H1 (cell line): Measurements from ENCODE around the gene COL27A1. TPM values are rescaled to one million over a fixed set of nuclear protein-coding genes. Genes with fewer than 3 reads are reported as not detected.

ENCODE experiments used
- CTCF ChIA-PET: fragments of 300-600 bp; sonication (Branson Sonifier 250); formaldehyde crosslinking; loops from one replicate; lab custom pipeline; 2021; ENCODE audit not compliant: partially characterized antibody; lab: Charles Lee
- POLR2A ChIA-PET: fragments of 300-600 bp; sonication (Branson Sonifier 250); formaldehyde crosslinking; loops from one replicate; lab custom pipeline; 2021; ENCODE audit warnings: inconsistent platforms; ENCODE audit not compliant: partially characterized antibody; lab: Charles Lee
- DNase-seq, 2 experiments: peaks; one replicate each; pipeline versions ENCODE4 v3.0.0 to v3.0.0-alpha.2; 2010 to 2022; ENCODE audit warnings: low spot score in 2 of 2, low read depth in 1 of 2, mixed read lengths in 1 of 2
- FAIRE-seq: peaks from 2 replicates; lab custom pipeline; 2011; peaks lifted over from hg19 to GRCh38; lab: Jason Lieb, UNC
- H2AFZ ChIP-seq: 2 replicates; pipeline ENCODE4 v1.8.1; 2012; ENCODE audit warnings: low read length, inconsistent platforms
- H2AK5ac ChIP-seq: 2 replicates; pipeline ENCODE4 v1.6.1; 2013; ENCODE audit warnings: low read depth, low read length
- H2BK120ac ChIP-seq: replicated peaks from 2 replicates; pipeline ENCODE3; 2013; ENCODE audit warnings: low read depth, low read length, inconsistent platforms
- H2BK12ac ChIP-seq: 2 replicates; pipeline ENCODE4 v1.6.1; 2013; ENCODE audit warnings: low read depth, low read length
- H2BK15ac ChIP-seq: 2 replicates; pipeline ENCODE4 v1.6.1; 2013; ENCODE audit warnings: low read length
- H2BK20ac ChIP-seq: 2 replicates; pipeline ENCODE4 v1.6.1; 2013; ENCODE audit warnings: low read length
- H2BK5ac ChIP-seq: 2 replicates; pipeline ENCODE4 v1.6.1; 2013; ENCODE audit warnings: low read depth, low read length
- H3K14ac ChIP-seq: 2 replicates; pipeline ENCODE4 v1.6.1; 2013; ENCODE audit warnings: inconsistent platforms; ENCODE audit not compliant: insufficient read length
- H3K18ac ChIP-seq: 2 replicates; pipeline ENCODE4 v1.6.1; 2013; ENCODE audit warnings: low read length; ENCODE audit errors: extremely low read depth
- H3K23ac ChIP-seq: 2 replicates; pipeline ENCODE4 v1.6.1; 2013; ENCODE audit warnings: inconsistent platforms; ENCODE audit not compliant: insufficient read length
- H3K23me2 ChIP-seq: 2 replicates; pipeline ENCODE4 v1.6.1; 2013; ENCODE audit warnings: low read depth, low read length
- H3K27ac ChIP-seq: 2 replicates; pipeline ENCODE4 v1.6.1; 2011; ENCODE audit warnings: low read depth, low read length, inconsistent platforms
- H3K27me3 ChIP-seq, 4 experiments: replicated peaks in 1 of 4; 1 replicate in 1 of 4; 2 replicates in 3 of 4; pipeline versions ENCODE4 v1.6.1 to v1.8.1; 2011 to 2013; ENCODE audit warnings: low read length in 3 of 4, mild to moderate bottlenecking in 3 of 4, inconsistent platforms in 2 of 4, mixed read lengths in 2 of 4, moderate library complexity in 1 of 4; ENCODE audit not compliant: control insufficient read depth in 3 of 4, insufficient read depth in 3 of 4; ENCODE audit errors: extremely low read depth in 1 of 4
- H3K36me3 ChIP-seq, 4 experiments: 2 replicates each; pipeline versions ENCODE4 v1.6.1 to v1.8.1; 2011 to 2013; ENCODE audit warnings: mild to moderate bottlenecking in 4 of 4, low read length in 3 of 4, moderate library complexity in 2 of 4, control low read depth in 1 of 4, inconsistent platforms in 1 of 4; ENCODE audit not compliant: insufficient read depth in 4 of 4, control insufficient read depth in 2 of 4
- H3K4ac ChIP-seq: replicated peaks from 2 replicates; pipeline ENCODE3; 2013; ENCODE audit warnings: low read length, low read depth, mixed read lengths, inconsistent platforms; ENCODE audit not compliant: insufficient read length
- H3K4me1 ChIP-seq, 4 experiments: replicated peaks in 1 of 4; 1 replicate in 1 of 4; 2 replicates in 3 of 4; pipeline versions ENCODE4 v1.6.1 to v1.8.1; 2011 to 2013; ENCODE audit warnings: low read length in 3 of 4, inconsistent platforms in 2 of 4, mixed read lengths in 1 of 4; ENCODE audit not compliant: insufficient read depth in 4 of 4, control insufficient read depth in 3 of 4
- H3K4me2 ChIP-seq, 2 experiments: 2 replicates each; pipeline versions ENCODE4 v1.6.1 to v1.8.1; 2011 to 2013; ENCODE audit warnings: low read depth in 2 of 2, low read length in 2 of 2, control low read depth in 1 of 2, inconsistent platforms in 1 of 2, mild to moderate bottlenecking in 1 of 2; ENCODE audit not compliant: insufficient read depth in 1 of 2
- H3K4me3 ChIP-seq, 4 experiments: fragments of 200-600, 300-600 bp in 1 of 4; sonication (generic), shearing (Covaris generic), sonication (Bioruptor Twin) in 1 of 4; 2 replicates each; pipeline versions ENCODE4 v1.5.1 to v1.8.1; 2011 to 2016; ENCODE audit warnings: low read length in 4 of 4, low read depth in 3 of 4, control low read depth in 2 of 4, inconsistent platforms in 2 of 4, mild to moderate bottlenecking in 2 of 4, mixed read lengths in 1 of 4, moderate library complexity in 1 of 4; ENCODE audit not compliant: insufficient read depth in 2 of 4; ENCODE audit errors: extremely low read depth in 1 of 4
- H3K56ac ChIP-seq: replicated peaks from 2 replicates; pipeline ENCODE3; 2013; ENCODE audit warnings: low read depth, mild to moderate bottlenecking, mixed read lengths, low read length, inconsistent platforms; ENCODE audit not compliant: insufficient read length
- H3K79me1 ChIP-seq: 2 replicates; pipeline ENCODE4 v1.6.1; 2013; ENCODE audit warnings: low read depth, low read length, control low read depth
- H3K79me2 ChIP-seq, 2 experiments: 2 replicates each; pipeline versions ENCODE4 v1.6.1 to v1.8.1; 2012 to 2013; ENCODE audit warnings: low read length in 2 of 2, mild to moderate bottlenecking in 2 of 2, inconsistent platforms in 1 of 2; ENCODE audit not compliant: insufficient read depth in 2 of 2, control insufficient read depth in 1 of 2
- H3K9ac ChIP-seq, 4 experiments: replicated peaks in 1 of 4; 1 replicate in 1 of 4; 2 replicates in 3 of 4; pipeline versions ENCODE4 v1.6.1 to v1.8.1; 2011 to 2013; ENCODE audit warnings: low read depth in 3 of 4, low read length in 3 of 4, control low read depth in 2 of 4, mild to moderate bottlenecking in 2 of 4, moderate library complexity in 2 of 4, inconsistent platforms in 1 of 4; ENCODE audit errors: extremely low read depth in 1 of 4
- H3K9me3 ChIP-seq, 2 experiments: 2 replicates each; pipeline versions ENCODE4 v1.6.1 to v1.8.1; 2012 to 2013; ENCODE audit warnings: mild to moderate bottlenecking in 2 of 2, moderate library complexity in 2 of 2, control low read depth in 1 of 2, inconsistent platforms in 1 of 2, low read depth in 1 of 2, low read length in 1 of 2, mixed read lengths in 1 of 2; ENCODE audit not compliant: insufficient read depth in 2 of 2
- H4K20me1 ChIP-seq, 2 experiments: replicated peaks in 1 of 2; 2 replicates each; pipeline versions ENCODE3 to v1.8.1; 2011 to 2013; ENCODE audit warnings: inconsistent platforms in 2 of 2, low read length in 2 of 2, mild to moderate bottlenecking in 1 of 2; ENCODE audit not compliant: insufficient read depth in 2 of 2, control insufficient read depth in 1 of 2
- H4K5ac ChIP-seq: 2 replicates; pipeline ENCODE4 v1.6.1; 2013; ENCODE audit warnings: low read length, low read depth, mixed read lengths, inconsistent platforms; ENCODE audit not compliant: insufficient read length
- H4K8ac ChIP-seq: 2 replicates; pipeline ENCODE4 v1.8.0; 2013; ENCODE audit warnings: mild to moderate bottlenecking, moderate library complexity, low read length, inconsistent platforms; ENCODE audit not compliant: insufficient read depth; ENCODE audit errors: extremely low read depth
- H4K91ac ChIP-seq: replicated peaks from 2 replicates; pipeline ENCODE3; 2013; ENCODE audit warnings: low read length, mixed read lengths, inconsistent platforms; ENCODE audit not compliant: insufficient read length
- ATF2 ChIP-seq: IDR thresholded peaks from 2 replicates; pipeline ENCODE4 v1.6.1; 2012; ENCODE audit warnings: low read length, inconsistent platforms
- CBX8 ChIP-seq: fragments of 300-800, 300-1000 bp; sonication (generic); IDR thresholded peaks from 2 replicates; pipeline ENCODE4 v1.7.1; 2016; ENCODE audit warnings: low read depth, low read length, borderline replicate concordance
- CREB1 ChIP-seq: IDR thresholded peaks from 2 replicates; pipeline ENCODE4 v1.6.1; 2012; ENCODE audit warnings: inconsistent platforms
- HDAC2 ChIP-seq, 2 experiments: fragments of 300-600 bp in 1 of 2; sonication (generic) in 1 of 2; IDR thresholded peaks; 2 replicates each; pipeline ENCODE4 v1.6.1; 2011 to 2012; ENCODE audit warnings: low read depth in 2 of 2, low read length in 2 of 2, mild to moderate bottlenecking in 2 of 2, moderate library complexity in 2 of 2, borderline replicate concordance in 1 of 2, inconsistent platforms in 1 of 2
- POLR2AphosphoS5 ChIP-seq: IDR thresholded peaks from 2 replicates; pipeline ENCODE4 v1.6.1; 2011; ENCODE audit warnings: low read depth, low read length
- TBP ChIP-seq: IDR thresholded peaks from 2 replicates; pipeline ENCODE4 v1.6.1; 2011; ENCODE audit warnings: low read depth, low read length, improper control_type of control experiment
- WGBS, 2 experiments: shearing (Covaris generic) in 1 of 2; methylation state at CpG; one replicate each; pipeline versions ENCODE4 v1.1.6 to v1.1.7; 2013 to 2015; ENCODE audit warnings: low lambda C conversion rate in 2 of 2, mixed read lengths in 2 of 2, inconsistent platforms in 1 of 2, low coverage in 1 of 2, missing lambda C conversion rate in 1 of 2; ENCODE audit not compliant: insufficient replicate concordance in 2 of 2, insufficient coverage in 1 of 2, insufficient read length in 1 of 2; ENCODE audit errors: extremely low coverage in 1 of 2, missing lambda C conversion rate in 1 of 2; 5-methylcytosine and 5-hydroxymethylcytosine counted together
- polyA plus RNA-seq, 7 experiments: library from polyadenylated mRNA; depleted of rRNA in 3 of 7; stranded (reverse) in 5 of 7; unstranded in 2 of 7; fragments of >200 nt in 5 of 7; fragments of 200-250 nt in 2 of 7; gene quantifications; 1 replicate in 5 of 7; 2 replicates in 1 of 7; 4 replicates in 1 of 7; pipeline versions ENCODE4 v1.2.1 to v1.2.3, GENCODE V29; 2011 to 2013; ENCODE audit warnings: missing spikeins in 2 of 7, mixed read lengths in 2 of 7
- total RNA-seq: library from RNA; stranded (reverse); fragmentation: NEBNext Ultra II Directional; extraction: Animal tissue kit (Norgen Biotek cat#: 25700); gene quantifications from 2 replicates; pipeline ENCODE4 v1.2.1, GENCODE V29; 2021
- TF ChIP-seq, protein P1 (sequence below): IDR thresholded peaks from 2 replicates; pipeline ENCODE4 v1.6.1; 2012; ENCODE audit warnings: inconsistent platforms
- TF ChIP-seq, protein P2 (sequence below), 3 experiments: IDR thresholded peaks; 1 replicate in 2 of 3; 2 replicates in 1 of 3; pipeline versions ENCODE4 v1.5.1 to v1.6.1; 2011; ENCODE audit warnings: low read length in 3 of 3, mild to moderate bottlenecking in 3 of 3, inconsistent platforms in 2 of 3, low read depth in 1 of 3, moderate library complexity in 1 of 3; ENCODE audit not compliant: insufficient read depth in 1 of 3; ENCODE audit errors: control extremely low read depth in 1 of 3

The COL27A1 gene
- total and polyA plus RNA-seq, 2 of the 8 experiments (the other 6 are each of a cell fraction or from before 2014, with no cell fraction given): 15.1 to 22.8 TPM

- Histone ChIP-seq H3K79me1 (no peaks in the 10 kb centered on the region), H4K91ac (no peak overlapping the region), H3K9me3 (no peaks in the 10 kb centered on the region), H4K20me1 (peaks cover 0 to 2% of the 10 kb centered on the region in 2 experiments), H3K9ac (no peak overlapping the region; a peak in 1 of 7 replicates), H2AFZ (no peak overlapping the region), H3K27ac (no peak overlapping the region), H3K79me2 (no peaks in the 10 kb centered on the region), H2BK120ac (no peak overlapping the region), H3K18ac (no peak overlapping the region), H4K5ac (no peak overlapping the region), H3K4ac (no peak overlapping the region), H3K23ac (no peak overlapping the region), H2BK15ac (peak overlapping the region; percentile 61; the same call in 1 of the 2 replicates), H2BK12ac (no peak overlapping the region), H3K56ac (no peak overlapping the region), H2AK5ac (no peak overlapping the region), H2BK5ac (no peak overlapping the region), H3K4me1 (peaks cover 0 to 3% (median 0%) of the 10 kb centered on the region in 4 experiments; a peak in 2 of 7 replicates), H3K27me3 (no peaks in the 10 kb centered on the region), H4K8ac (no peak overlapping the region; the same call in none of the 2 replicates), H3K4me3 (no peak overlapping the region), H3K4me2 (no peak overlapping the region), H3K23me2 (no peaks in the 10 kb centered on the region), H2BK20ac (no peak overlapping the region), H3K14ac (no peak overlapping the region), H3K36me3 (no peaks in the 10 kb centered on the region)
- FAIRE-seq: no peak
- CTCF ChIA-PET: interaction anchor here (0.6 to 17.3 kb wide), 30 partner anchors 8 to 403 kb away, joined by 3 to 206 read pairs (median 4); partner anchors contain the start of gene COL27A1
- POLR2A ChIA-PET: no interaction called here
- DNase-seq: peak in 1 of 2 experiments; percentile 79
- WGBS, 2 experiments: 74% methylated on average over 16 of the region's 21 CpGs; no CpG with 5 or more reads in 1 of the 2 experiments
- TF ChIP-seq POLR2AphosphoS5 (no peak), CBX8 (no peak), CREB1 (no peak), HDAC2 (IDR thresholded peaks at IDR 0.05; ENCODE audit: borderline replicate concordance in 1 of 2, low read depth in 2 of 2, low read length in 2 of 2) (no peak), ATF2 (no peak), TBP (no peak)
- TF ChIP-seq, protein P1, sequence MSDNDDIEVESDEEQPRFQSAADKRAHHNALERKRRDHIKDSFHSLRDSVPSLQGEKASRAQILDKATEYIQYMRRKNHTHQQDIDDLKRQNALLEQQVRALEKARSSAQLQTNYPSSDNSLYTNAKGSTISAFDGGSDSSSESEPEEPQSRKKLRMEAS: no peak
- TF ChIP-seq, protein P2, sequence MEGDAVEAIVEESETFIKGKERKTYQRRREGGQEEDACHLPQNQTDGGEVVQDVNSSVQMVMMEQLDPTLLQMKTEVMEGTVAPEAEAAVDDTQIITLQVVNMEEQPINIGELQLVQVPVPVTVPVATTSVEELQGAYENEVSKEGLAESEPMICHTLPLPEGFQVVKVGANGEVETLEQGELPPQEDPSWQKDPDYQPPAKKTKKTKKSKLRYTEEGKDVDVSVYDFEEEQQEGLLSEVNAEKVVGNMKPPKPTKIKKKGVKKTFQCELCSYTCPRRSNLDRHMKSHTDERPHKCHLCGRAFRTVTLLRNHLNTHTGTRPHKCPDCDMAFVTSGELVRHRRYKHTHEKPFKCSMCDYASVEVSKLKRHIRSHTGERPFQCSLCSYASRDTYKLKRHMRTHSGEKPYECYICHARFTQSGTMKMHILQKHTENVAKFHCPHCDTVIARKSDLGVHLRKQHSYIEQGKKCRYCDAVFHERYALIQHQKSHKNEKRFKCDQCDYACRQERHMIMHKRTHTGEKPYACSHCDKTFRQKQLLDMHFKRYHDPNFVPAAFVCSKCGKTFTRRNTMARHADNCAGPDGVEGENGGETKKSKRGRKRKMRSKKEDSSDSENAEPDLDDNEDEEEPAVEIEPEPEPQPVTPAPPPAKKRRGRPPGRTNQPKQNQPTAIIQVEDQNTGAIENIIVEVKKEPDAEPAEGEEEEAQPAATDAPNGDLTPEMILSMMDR (IDR thresholded peaks at IDR 0.05; ENCODE audit: control extremely low read depth in 1 of 3, insufficient read depth in 1 of 3, low read depth in 1 of 3, low read length in 3 of 3): peak; percentile 26 to 45 (median 33); a peak in 3 of 4 replicates
These were observed 108.6 kb downstream of the COL27A1 start for GRCh38 chr9:114263853-114264510.
